Esophagus squamous epithelium (tissue), 5 donors: ENCODE measurements around the gene CARMIL3. TPM values are rescaled to one million over a fixed set of nuclear protein-coding genes. Genes with fewer than 3 reads are reported as not detected.

ENCODE experiments used
- DNase-seq: peaks from one replicate; lab custom pipeline; 2025; lab: John Stamatoyannopoulos, UW
- H3K27ac ChIP-seq, 4 donors: fragments of 200-600 bp; sonication (generic); one replicate each; pipeline ENCODE4 v1.5.1; 2016 to 2019; ENCODE audit warnings: mild to moderate bottlenecking in 1 of 4
- H3K27me3 ChIP-seq, 4 donors: fragments of 200-600 bp; sonication (generic); 1 replicate in 3 of 4; 2 replicates in 1 of 4; pipeline versions ENCODE4 v1.5.1 to v1.6.0; 2017 to 2021; ENCODE audit warnings: antibody characterized with exemption in 1 of 4
- H3K36me3 ChIP-seq, 3 donors: fragments of 200-600 bp; sonication (generic); one replicate each; pipeline ENCODE4 v1.5.1; 2016 to 2019
- H3K4me1 ChIP-seq, 3 donors: fragments of 200-600 bp; sonication (generic); one replicate each; pipeline ENCODE4 v1.5.1; 2017 to 2019
- H3K4me3 ChIP-seq, 4 donors: fragments of 200-600 bp; sonication (generic); 1 replicate in 3 of 4; 2 replicates in 1 of 4; pipeline ENCODE4 v1.5.1; 2016 to 2019; ENCODE audit warnings: mild to moderate bottlenecking in 2 of 4, moderate library complexity in 1 of 4
- H3K9me3 ChIP-seq, 3 donors: fragments of 200-600 bp; sonication (generic); one replicate each; pipeline ENCODE4 v1.5.1; 2016 to 2019
- CTCF ChIP-seq, 6 experiments: fragments of 450-650 bp in 4 of 6; fragments of 200-600 bp in 2 of 6; sonication (generic) in 2 of 6; IDR thresholded peaks; one replicate each; pipeline ENCODE4 v1.5.1; 2016 to 2019; ENCODE audit warnings: antibody characterized with exemption in 6 of 6, mild to moderate bottlenecking in 4 of 6, moderate library complexity in 4 of 6
- POLR2A ChIP-seq, 4 donors: fragments of 450-650 bp; IDR thresholded peaks; one replicate each; pipeline ENCODE4 v1.6.1; 2017; ENCODE audit warnings: antibody characterized with exemption in 4 of 4, mild to moderate bottlenecking in 4 of 4, moderate library complexity in 3 of 4
- WGBS, 2 donors: methylation state at CpG; one replicate each; pipeline ENCODE4 v1.1.5; 2018; 5-methylcytosine and 5-hydroxymethylcytosine counted together
- intact Hi-C: fragments of 100-400 bp; cut with DNase I; formaldehyde crosslinking; loops from one replicate; pipeline ENCODE4 v1.15.0; 2022
- total RNA-seq, 4 donors: library from RNA; depleted of rRNA; stranded (reverse); fragments of >200 nt; gene quantifications; one replicate each; pipeline ENCODE4 v1.1.0, GENCODE V29; 2016
- donor health status: DM: yes; HTN: yes; CAD: no.

CARMIL3 gene
- total RNA-seq, 4 donors from 2014 or later = 0.38 to 1.2 (median 0.86) TPM

- H3K36me3 ChIP-seq = peaks cover 0 to 2% (median 0%) of the 10 kb centered on the region in 3 donors
- intact Hi-C loops = no loop called here
- no peaks in the 10 kb centered on the region for H3K9me3 ChIP-seq
- no peak overlapping the region for H3K4me3 ChIP-seq
- no peaks in the 10 kb centered on the region for H3K27me3 ChIP-seq
- H3K27ac ChIP-seq = peak overlapping the region; percentile 96 to 98 (median 98)
- no peak for TF ChIP-seq POLR2A (IDR thresholded peaks at IDR 0.05)
- TF ChIP-seq CTCF (IDR thresholded peaks at IDR 0.05) = no peak
- H3K4me1 ChIP-seq = peaks cover 18 to 30% (median 21%) of the 10 kb centered on the region in 3 donors
- DNase-seq = no peak
- WGBS, 2 donors = 85 to 92% methylated on average over 4 of the region's 4 CpGs
Observed at GRCh38 chr14:24092505-24093206, 40.8 kb downstream of the CARMIL3 start.

DNA sequence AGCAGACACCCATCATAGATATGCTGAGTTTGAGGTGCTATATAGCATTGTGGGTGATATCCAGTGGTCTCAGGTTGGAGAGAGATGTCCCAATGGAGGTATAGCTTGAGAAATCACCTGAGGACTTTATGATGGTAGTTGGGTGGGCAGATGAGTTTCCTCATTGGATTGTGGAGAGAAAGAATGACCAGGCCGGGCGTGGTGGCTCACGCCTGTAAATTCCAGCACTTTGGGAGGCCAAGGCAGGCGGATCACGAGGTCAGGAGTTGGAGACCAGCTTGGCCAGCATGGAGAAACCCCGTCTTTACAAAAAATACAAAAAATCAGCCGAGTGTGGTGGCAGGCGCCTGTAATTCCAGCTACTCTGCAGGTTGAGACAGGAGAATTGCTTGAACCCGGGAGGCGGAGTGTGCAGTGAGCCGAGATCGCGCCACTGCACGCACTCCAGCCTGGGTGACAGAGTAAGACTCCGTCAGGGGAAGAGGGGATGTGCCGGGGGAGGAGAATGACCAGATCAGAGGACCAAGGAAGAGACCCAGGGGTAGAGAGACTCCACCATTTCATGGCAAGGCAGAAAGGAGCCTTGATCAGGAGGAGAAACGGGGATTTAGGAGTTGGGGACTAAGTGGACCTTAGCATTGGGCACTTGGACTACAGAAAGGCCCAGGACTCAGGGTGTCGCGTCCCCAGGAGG is 41.5 kb downstream of the CARMIL3 start:
- H3K27ac ChIP-seq = peak overlapping the region; percentile 96 to 98 (median 98)
- no peak for TF ChIP-seq CTCF (IDR thresholded peaks at IDR 0.05)
- no peak for TF ChIP-seq POLR2A (IDR thresholded peaks at IDR 0.05)
- peak overlapping the region; percentile 90 to 96 (median 94) for H3K4me3 ChIP-seq
- 43 to 51% methylated on average over 18 to 19 of the region's 19 CpGs for WGBS, 2 donors
- H3K9me3 ChIP-seq = no peaks in the 10 kb centered on the region
- peaks cover 0 to 9% (median 0%) of the 10 kb centered on the region in 3 donors for H3K36me3 ChIP-seq
- H3K27me3 ChIP-seq = no peaks in the 10 kb centered on the region
- intact Hi-C loops = no loop called here
- peaks cover 18 to 30% (median 21%) of the 10 kb centered on the region in 3 donors for H3K4me1 ChIP-seq
- no peak for DNase-seq

DNA sequence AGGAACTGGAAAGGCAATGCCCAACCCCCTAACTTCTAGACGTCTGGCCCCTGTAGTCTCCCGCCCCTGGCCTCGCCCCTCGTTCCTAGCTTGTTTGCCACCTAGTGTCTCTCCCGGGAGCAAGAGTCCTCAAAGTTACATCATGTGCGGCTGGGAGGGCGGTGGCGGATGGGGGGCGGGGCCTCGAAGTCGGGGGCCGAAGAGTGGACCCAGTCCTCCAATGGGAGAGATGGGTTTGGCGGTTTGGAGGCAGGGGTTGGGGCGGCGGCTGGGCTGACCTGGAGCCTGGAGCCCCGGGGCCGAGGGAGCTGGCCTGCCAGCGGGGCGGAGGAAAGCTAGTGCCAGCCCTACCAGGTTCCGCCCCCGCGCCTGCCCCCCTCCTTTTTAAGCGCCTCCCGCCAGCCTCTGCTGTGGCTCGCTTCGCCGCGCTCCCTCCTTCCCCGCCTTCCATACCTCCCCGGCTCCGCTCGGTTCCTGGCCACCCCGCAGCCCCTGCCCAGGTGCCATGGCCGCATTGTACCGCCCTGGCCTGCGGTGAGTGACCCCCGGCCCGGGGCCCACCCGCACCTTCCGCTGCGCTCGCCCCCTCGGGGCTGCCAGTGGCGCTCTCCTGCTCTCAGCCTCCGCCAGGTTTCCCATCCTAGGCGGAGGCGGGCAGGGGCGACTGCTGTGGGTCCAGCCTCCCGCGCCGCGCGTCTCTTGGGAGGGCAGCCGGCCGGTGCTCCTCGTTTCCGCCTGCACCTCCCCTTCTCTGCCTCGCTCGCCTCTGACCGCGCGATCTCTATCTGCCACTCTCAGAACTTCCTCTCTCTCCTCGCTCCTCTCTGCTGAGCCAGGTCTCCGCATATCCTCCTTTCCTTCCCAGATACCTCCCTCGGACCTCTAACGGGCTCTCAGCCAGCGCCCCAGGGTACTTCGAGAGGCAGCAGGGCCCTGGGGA is 42.4 kb downstream of the CARMIL3 start, which contains the start of gene PCK2:
Gene PCK2, plus strand, starts transcription at position 411 of the 940 bp plus-strand sequence. Its CDS starts 95 bp downstream, at position 506.
- Histone ChIP-seq H3K4me3 (peak within 1 kb of the TSS; percentile 90 to 96 (median 94)), H3K4me1 (peaks cover 18 to 30% (median 21%) of the 10 kb centered on the region in 3 donors), H3K9me3 (no peaks in the 10 kb centered on the region), H3K36me3 (peaks cover 0 to 17% (median 0%) of the 10 kb centered on the region in 3 donors), H3K27me3 (no peaks in the 10 kb centered on the region), H3K27ac (peak within 1 kb of the TSS; percentile 96 to 98 (median 98))
- intact Hi-C loops = no loop called here
- TF ChIP-seq CTCF (IDR thresholded peaks at IDR 0.05) (peak in 3 of 6 experiments; percentile 11 to 27 (median 16)), POLR2A (IDR thresholded peaks at IDR 0.05) (peak in 1 of 4 donors; percentile 71)
- DNase-seq = peak; percentile 72
- 0% methylated on average over 22 to 23 of the region's 68 CpGs for WGBS, 2 donors

DNA sequence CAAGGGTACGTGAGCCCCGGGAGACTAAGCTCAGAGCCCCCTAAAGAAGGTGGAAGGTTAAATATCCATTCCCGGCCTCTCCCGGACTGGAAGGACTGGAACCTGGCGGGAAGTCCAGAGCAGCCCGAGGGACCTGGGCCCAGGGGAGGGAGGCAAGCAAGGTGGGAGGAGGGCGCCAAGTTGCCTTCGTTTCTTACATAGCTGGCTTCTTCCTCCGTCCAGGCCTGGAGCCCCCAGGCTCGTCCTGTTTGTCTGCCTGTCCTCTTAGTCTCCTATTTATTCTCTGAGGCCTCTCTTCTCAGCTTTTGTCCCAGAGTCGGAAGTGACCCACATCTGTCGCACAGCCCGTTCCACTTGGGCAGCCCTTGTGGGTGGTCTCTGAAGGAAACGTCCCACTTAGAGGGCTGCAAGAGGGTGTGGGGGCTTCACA is 43.0 kb downstream of the CARMIL3 start:
- H3K9me3 ChIP-seq = no peaks in the 10 kb centered on the region
- peaks cover 0 to 24% (median 0%) of the 10 kb centered on the region in 3 donors for H3K36me3 ChIP-seq
- WGBS, 2 donors = 8 to 17% methylated on average over 8 of the region's 14 CpGs
- H3K27ac ChIP-seq = peak overlapping the region; percentile 96 to 98 (median 98)
- H3K27me3 ChIP-seq = no peaks in the 10 kb centered on the region
- intact Hi-C loops = no loop called here
- H3K4me3 ChIP-seq = peak overlapping the region; percentile 90 to 96 (median 94)
- no peak for DNase-seq
- TF ChIP-seq CTCF (IDR thresholded peaks at IDR 0.05) (no peak), POLR2A (IDR thresholded peaks at IDR 0.05) (no peak)
- H3K4me1 ChIP-seq = peaks cover 18 to 30% (median 21%) of the 10 kb centered on the region in 3 donors
